ENCODE results near the gene GLMP. TPM values are rescaled to one million over a fixed set of nuclear protein-coding genes. Genes with fewer than 3 reads are reported as not detected.

GLMP gene
- total RNA-seq, 8 experiments from 2014 or later = 16.3 to 138 (median 33.0) TPM

- peaks cover 0 to 8% of the 10 kb centered on the region in 2 donors for H3K4me1 ChIP-seq (replicated peaks in 1 of 2)
- in situ Hi-C loops (cut with MboI; ENCODE audit: low pct_unique_long_range_greater_than_20kb in 2 of 9, low sequenced_read_pairs in 9 of 9, unreplicated experiment in 9 of 9) = loop anchor here in 3 of 9 experiments (25.0 kb wide), 2 partner anchors 107 to 157 kb away; partner anchors contain the start of gene MEX3A (in 2 of the 3)
- no peak overlapping the region for H3K27ac ChIP-seq
- H3K4me3 ChIP-seq = no peak overlapping the region
- no peak for ATAC-seq (replicated peaks in 6 of 8)
- 55 to 89% (median 82%) methylated on average over 4 to 11 of the region's 17 CpGs; no CpG with 5 or more reads in 7 of the 10 experiments for WGBS, 10 experiments
Measured at GRCh38 chr1:156244712-156245111, 50.8 kb downstream of the GLMP start.

- in situ Hi-C loops (cut with MboI; ENCODE audit: low pct_unique_long_range_greater_than_20kb in 2 of 9, low sequenced_read_pairs in 9 of 9, unreplicated experiment in 9 of 9) = loop anchor here in 3 of 9 experiments (25.0 kb wide), 2 partner anchors 107 to 157 kb away; partner anchors contain the start of gene MEX3A (in 2 of the 3)
- WGBS, 10 experiments = 100% methylated on average over 1 of the region's 2 CpGs; no CpG with 5 or more reads in 8 of the 10 experiments
- Histone ChIP-seq H3K4me3 (no peak overlapping the region), H3K4me1 (replicated peaks in 1 of 2) (peaks cover 0 to 8% of the 10 kb centered on the region in 2 donors), H3K27ac (no peak overlapping the region)
- no peak for ATAC-seq (replicated peaks in 6 of 8)
Measured at GRCh38 chr1:156244126-156244525, 51.4 kb downstream of the GLMP start.

GRCh38 chr1:156242738-156243137, 52.7 kb downstream of the GLMP start:
- peaks cover 0 to 3% of the 10 kb centered on the region in 2 donors for H3K4me1 ChIP-seq (replicated peaks in 1 of 2)
- in situ Hi-C loops (cut with MboI; ENCODE audit: low pct_unique_long_range_greater_than_20kb in 2 of 9, low sequenced_read_pairs in 9 of 9, unreplicated experiment in 9 of 9) = loop anchor here in 3 of 9 experiments (25.0 kb wide), 2 partner anchors 105 to 155 kb away; partner anchors contain the start of gene MEX3A (in 2 of the 3)
- no peak overlapping the region for H3K4me3 ChIP-seq
- WGBS, 10 experiments = 73 to 81% methylated on average over 6 to 7 of the region's 10 CpGs; no CpG with 5 or more reads in 8 of the 10 experiments
- ATAC-seq (replicated peaks in 6 of 8) = no peak
- no peak overlapping the region for H3K27ac ChIP-seq

Other genes starting within 250 kb of the GLMP start
- 10 to 100 TPM; 22.7 to 51.1 (median 35.0) TPM for gene UBQLN4, start 241.9 kb downstream of the GLMP start, total RNA-seq
- 100 to 1,000 TPM in 5 of 8 experiments, 10 to 100 TPM in 3; 85.2 to 166 (median 102) TPM for gene LAMTOR2, start 240.9 kb downstream of the GLMP start, total RNA-seq
- 1 to 10 TPM in 3 of 8 experiments, under 1 TPM in 2, not detected in 3; 0.50 to 1.3 (median 1.1) TPM for gene RAB25, start 234.5 kb downstream of the GLMP start, total RNA-seq
- 10 to 100 TPM in 7 of 8 experiments, 1 to 10 TPM in 1; 1.2 to 92.3 (median 33.9) TPM for gene MEX3A, start 213.2 kb downstream of the GLMP start, total RNA-seq
- 100 to 1,000 TPM in 3 of 8 experiments, 10 to 100 TPM in 5; 29.8 to 370 (median 68.0) TPM for gene LMNA, start 181.0 kb downstream of the GLMP start, total RNA-seq
- 1 to 10 TPM in 7 of 8 experiments, under 1 TPM in 1; 0.85 to 6.1 (median 2.7) TPM for gene SEMA4A, start 142.1 kb downstream of the GLMP start, total RNA-seq
- gene SLC25A44, start 101.6 kb downstream of the GLMP start, total RNA-seq = 10 to 100 TPM; 16.5 to 26.8 (median 20.9) TPM
- gene PMF1, start 82.7 kb downstream of the GLMP start, total RNA-seq = 100 to 1,000 TPM in 1 of 8 experiments, 10 to 100 TPM in 7; 19.8 to 131 (median 46.3) TPM
- 1 to 10 TPM in 3 of 8 experiments, under 1 TPM in 5; 0.36 to 2.6 (median 0.93) TPM for gene BGLAP, start 53.5 kb downstream of the GLMP start, total RNA-seq
- gene PAQR6, start 47.6 kb downstream of the GLMP start, total RNA-seq = 1 to 10 TPM in 7 of 8 experiments, under 1 TPM in 1; 0.61 to 8.6 (median 2.6) TPM
- gene SMG5, start 12.9 kb downstream of the GLMP start, total RNA-seq = 10 to 100 TPM; 34.5 to 78.8 (median 62.7) TPM
- 1 to 10 TPM; 3.1 to 6.5 (median 4.8) TPM for gene TMEM79, start 11.4 kb downstream of the GLMP start, total RNA-seq
- 1 to 10 TPM in 1 of 8 experiments, under 1 TPM in 5, not detected in 2; 0.46 to 1.4 (median 0.67) TPM for gene VHLL, start 3.6 kb upstream of the GLMP start, total RNA-seq
- 100 to 1,000 TPM; 204 to 465 (median 351) TPM for gene CCT3, start 42.6 kb upstream of the GLMP start, total RNA-seq
- gene TSACC, start 42.8 kb upstream of the GLMP start, total RNA-seq = 1 to 10 TPM in 3 of 8 experiments, under 1 TPM in 3, not detected in 2; 0.22 to 8.3 (median 1.2) TPM
- gene RHBG, start 73.5 kb upstream of the GLMP start, total RNA-seq = 1 to 10 TPM in 1 of 8 experiments, under 1 TPM in 4, not detected in 3; 0.38 to 1.8 (median 0.50) TPM
- 10 to 100 TPM in 5 of 8 experiments, 1 to 10 TPM in 3; 6.6 to 28.6 (median 11.3) TPM for gene MEF2D, start 205.1 kb upstream of the GLMP start, total RNA-seq

Data from motor neuron (in vitro differentiated cells).